ENCODE results near the gene RAPGEF4. TPM values are rescaled to one million over a fixed set of nuclear protein-coding genes. Genes with fewer than 3 reads are reported as not detected.

Gene RAPGEF4
- total and polyA plus RNA-seq, 2 of the 8 experiments (the other 6 are each of a cell fraction or from before 2014, with no cell fraction given) = 1.2 to 2.6 TPM

- FAIRE-seq = no peak
- H3K27ac ChIP-seq (ENCODE audit: low read depth, low read length) = no peak overlapping the region
- ChIA-PET CTCF (ENCODE audit: partially characterized antibody) (interaction anchor here (1.3 to 1.7 kb wide), 2 partner anchors 9 to 76 kb away, joined by 5 to 9 read pairs; no protein-coding TSS in a partner anchor), POLR2A (ENCODE audit: partially characterized antibody) (no interaction called here)
- no peaks in the 10 kb centered on the region for H3K27me3 ChIP-seq (replicated peaks in 1 of 4; ENCODE audit: control insufficient read depth in 3 of 4, extremely low read depth in 1 of 4, insufficient read depth in 3 of 4, low read length in 3 of 4)
- DNase-seq (ENCODE audit: low read depth in 1 of 2, low spot score in 2 of 2) = no peak
- no peaks in the 10 kb centered on the region for H3K4me1 ChIP-seq (replicated peaks in 1 of 4; ENCODE audit: control insufficient read depth in 3 of 4, insufficient read depth in 4 of 4, low read length in 3 of 4)
- no peak overlapping the region for H2AFZ ChIP-seq (ENCODE audit: low read length)
- H3K14ac ChIP-seq (ENCODE audit: insufficient read length) = no peak overlapping the region
- no peak overlapping the region for H4K8ac ChIP-seq (ENCODE audit: extremely low read depth, insufficient read depth, low read length)
- peaks cover 0 to 5% of the 10 kb centered on the region in 2 experiments; a peak in 2 of 4 replicates for H3K9me3 ChIP-seq (ENCODE audit: insufficient read depth in 2 of 2, low read depth in 1 of 2, low read length in 1 of 2)
- H3K9ac ChIP-seq (replicated peaks in 1 of 4; ENCODE audit: extremely low read depth in 1 of 4, low read depth in 3 of 4, low read length in 3 of 4) = no peak overlapping the region
- H3K56ac ChIP-seq (replicated peaks; ENCODE audit: insufficient read length, low read depth, low read length) = no peak overlapping the region
- H3K23ac ChIP-seq (ENCODE audit: insufficient read length) = no peak overlapping the region
- H3K4me3 ChIP-seq (ENCODE audit: extremely low read depth in 1 of 4, insufficient read depth in 2 of 4, low read depth in 3 of 4, low read length in 4 of 4) = no peak overlapping the region
- H3K4ac ChIP-seq (replicated peaks; ENCODE audit: insufficient read length, low read depth, low read length) = no peak overlapping the region
- no peak overlapping the region for H2BK5ac ChIP-seq (ENCODE audit: low read depth, low read length)
- H3K79me1 ChIP-seq (ENCODE audit: low read depth, low read length) = no peaks in the 10 kb centered on the region
- H3K18ac ChIP-seq (ENCODE audit: extremely low read depth, low read length) = no peak overlapping the region
- no peak overlapping the region for H3K4me2 ChIP-seq (ENCODE audit: insufficient read depth in 1 of 2, low read depth in 2 of 2, low read length in 2 of 2)
- H3K79me2 ChIP-seq (ENCODE audit: control insufficient read depth in 1 of 2, insufficient read depth in 2 of 2, low read length in 2 of 2) = no peaks in the 10 kb centered on the region
- H3K23me2 ChIP-seq (ENCODE audit: low read depth, low read length) = no peaks in the 10 kb centered on the region
- no peak overlapping the region for H2AK5ac ChIP-seq (ENCODE audit: low read depth, low read length)
- no peaks in the 10 kb centered on the region for H4K20me1 ChIP-seq (replicated peaks in 1 of 2; ENCODE audit: control insufficient read depth in 1 of 2, insufficient read depth in 2 of 2, low read length in 2 of 2)
- H2BK12ac ChIP-seq (ENCODE audit: low read depth, low read length) = no peak overlapping the region
- H3K36me3 ChIP-seq (ENCODE audit: control insufficient read depth in 2 of 4, insufficient read depth in 4 of 4, low read length in 3 of 4) = no peaks in the 10 kb centered on the region
- no peak overlapping the region for H2BK20ac ChIP-seq (ENCODE audit: low read length)
- H2BK120ac ChIP-seq (replicated peaks; ENCODE audit: low read depth, low read length) = no peak overlapping the region
- TF ChIP-seq GTF2F1 (IDR thresholded peaks at IDR 0.05; ENCODE audit: borderline replicate concordance, low read depth, low read length) (no peak), CEBPB (IDR thresholded peaks at IDR 0.05; ENCODE audit: low read depth, low read length) (no peak), RAD21 (IDR thresholded peaks at IDR 0.05 in 1 of 2, conservative IDR thresholded peaks at IDR 0.05 in 1 of 2; ENCODE audit: low read depth in 2 of 2, low read length in 2 of 2) (no peak), JUND (IDR thresholded peaks at IDR 0.05; ENCODE audit: low read length) (no peak), KDM1A (IDR thresholded peaks at IDR 0.05; ENCODE audit: borderline replicate concordance, low read length) (no peak), POLR2AphosphoS5 (IDR thresholded peaks at IDR 0.05; ENCODE audit: low read depth, low read length) (no peak), TBP (IDR thresholded peaks at IDR 0.05; ENCODE audit: low read depth, low read length) (no peak)
- H4K91ac ChIP-seq (replicated peaks; ENCODE audit: insufficient read length, low read length) = no peak overlapping the region
- WGBS, 2 experiments (ENCODE audit: extremely low coverage in 1 of 2, insufficient coverage in 1 of 2, insufficient read length in 1 of 2, insufficient replicate concordance in 2 of 2, low coverage in 1 of 2, low lambda C conversion rate in 2 of 2, missing lambda C conversion rate in 1 of 2) = 83% methylated on average over 1 of the region's 2 CpGs; no CpG with 5 or more reads in 1 of the 2 experiments
- H2BK15ac ChIP-seq (ENCODE audit: low read length) = no peak overlapping the region
- no peak overlapping the region for H4K5ac ChIP-seq (ENCODE audit: insufficient read length, low read depth, low read length)
Measured at GRCh38 chr2:172856606-172857005, 121.0 kb downstream of the RAPGEF4 start.

Data from H1 (cell line).